ENCODE measurements around the gene EREG.

EREG gene

DNA sequence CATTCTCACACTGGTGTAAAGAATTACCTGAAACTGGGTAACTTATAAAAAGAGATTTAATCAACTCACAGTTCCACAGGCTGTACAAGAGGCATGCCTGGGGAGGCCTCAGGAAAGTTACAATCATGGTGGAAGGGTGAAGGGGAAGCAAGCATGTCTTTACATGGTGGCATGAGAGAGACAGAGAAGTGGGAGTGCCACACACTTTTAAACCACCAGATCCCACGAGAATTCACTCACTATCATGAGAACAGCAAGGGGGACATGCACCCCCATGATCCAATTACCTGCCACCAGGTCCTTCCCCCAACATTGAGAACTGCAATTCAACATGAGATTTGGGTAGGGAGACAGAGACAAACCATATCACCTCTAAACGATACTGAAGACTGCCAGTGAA lies 33.7 kb upstream of the EREG start:
- Histone ChIP-seq H4K20me1 (ENCODE audit: control insufficient read depth, insufficient read depth, low read depth, low read length) (no peaks in the 10 kb centered on the region), H3F3A (ENCODE audit: control insufficient read depth, insufficient read depth) (no peaks in the 10 kb centered on the region), H3K27me3 (ENCODE audit: control insufficient read depth, low read length) (0 out of 2 replicates have a peak, but pooled peaks cover 6% of the 10 kb centered on the region), H3K79me2 (ENCODE audit: control insufficient read depth, low read length) (no peaks in the 10 kb centered on the region), H3K9me3 (ENCODE audit: control insufficient read depth, insufficient read depth, low read length) (no peaks in the 10 kb centered on the region), H3K4me2 (ENCODE audit: low read length) (no peak overlapping the region), H3K9me2 (replicated peaks; ENCODE audit: control insufficient read depth, low read length) (no peaks in the 10 kb centered on the region), H3K4me3 (ENCODE audit: low read length) (no peak overlapping the region), H3K4me1 (ENCODE audit: control insufficient read depth, low read length) (peaks cover 11% of the 10 kb centered on the region), H3K36me3 (ENCODE audit: control insufficient read depth, low read length) (no peaks in the 10 kb centered on the region), H3K27ac (ENCODE audit: low read depth, low read length) (no peak overlapping the region)
- TF ChIP-seq EZH2phosphoT487 (IDR thresholded peaks at IDR 0.05; ENCODE audit: borderline replicate concordance, low read length), result no peak
- TF ChIP-seq, protein P1, sequence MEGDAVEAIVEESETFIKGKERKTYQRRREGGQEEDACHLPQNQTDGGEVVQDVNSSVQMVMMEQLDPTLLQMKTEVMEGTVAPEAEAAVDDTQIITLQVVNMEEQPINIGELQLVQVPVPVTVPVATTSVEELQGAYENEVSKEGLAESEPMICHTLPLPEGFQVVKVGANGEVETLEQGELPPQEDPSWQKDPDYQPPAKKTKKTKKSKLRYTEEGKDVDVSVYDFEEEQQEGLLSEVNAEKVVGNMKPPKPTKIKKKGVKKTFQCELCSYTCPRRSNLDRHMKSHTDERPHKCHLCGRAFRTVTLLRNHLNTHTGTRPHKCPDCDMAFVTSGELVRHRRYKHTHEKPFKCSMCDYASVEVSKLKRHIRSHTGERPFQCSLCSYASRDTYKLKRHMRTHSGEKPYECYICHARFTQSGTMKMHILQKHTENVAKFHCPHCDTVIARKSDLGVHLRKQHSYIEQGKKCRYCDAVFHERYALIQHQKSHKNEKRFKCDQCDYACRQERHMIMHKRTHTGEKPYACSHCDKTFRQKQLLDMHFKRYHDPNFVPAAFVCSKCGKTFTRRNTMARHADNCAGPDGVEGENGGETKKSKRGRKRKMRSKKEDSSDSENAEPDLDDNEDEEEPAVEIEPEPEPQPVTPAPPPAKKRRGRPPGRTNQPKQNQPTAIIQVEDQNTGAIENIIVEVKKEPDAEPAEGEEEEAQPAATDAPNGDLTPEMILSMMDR (IDR thresholded peaks at IDR 0.05; ENCODE audit: low read depth, low read length, poor library complexity, severe bottlenecking), result no peak

DNA sequence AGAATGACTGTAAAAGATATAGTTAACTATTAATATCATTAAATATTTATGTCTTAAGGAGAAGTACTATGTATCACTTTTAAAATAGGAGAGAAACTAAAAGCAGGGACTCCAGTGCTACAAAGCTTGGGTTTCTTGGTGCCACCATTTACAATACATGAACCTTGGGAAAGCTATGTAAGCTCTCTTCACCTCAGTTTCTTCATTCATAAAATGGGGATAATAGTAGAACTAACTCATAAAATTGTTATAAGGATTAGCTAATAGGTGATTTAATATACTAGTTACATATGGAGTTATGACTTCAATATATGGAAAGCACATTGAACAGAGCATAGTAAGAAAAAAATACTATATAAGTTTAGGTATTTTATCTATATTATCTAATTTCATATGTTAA lies 33.0 kb upstream of the EREG start:
- no peaks in the 10 kb centered on the region for H3K9me2 ChIP-seq (replicated peaks; ENCODE audit: control insufficient read depth, low read length)
- H3K36me3 ChIP-seq (ENCODE audit: control insufficient read depth, low read length), result no peaks in the 10 kb centered on the region
- H3K9me3 ChIP-seq (ENCODE audit: control insufficient read depth, insufficient read depth, low read length), result no peaks in the 10 kb centered on the region
- TF ChIP-seq, protein P1 (IDR thresholded peaks at IDR 0.05; ENCODE audit: low read depth, low read length, poor library complexity, severe bottlenecking), result no peak
- TF ChIP-seq EZH2phosphoT487 (IDR thresholded peaks at IDR 0.05; ENCODE audit: borderline replicate concordance, low read length), result no peak
- no peak overlapping the region for H3K4me2 ChIP-seq (ENCODE audit: low read length)
- no peaks in the 10 kb centered on the region for H3F3A ChIP-seq (ENCODE audit: control insufficient read depth, insufficient read depth)
- H3K27me3 ChIP-seq (ENCODE audit: control insufficient read depth, low read length), result 0 out of 2 replicates have a peak, but pooled peaks cover 6% of the 10 kb centered on the region
- no peaks in the 10 kb centered on the region for H4K20me1 ChIP-seq (ENCODE audit: control insufficient read depth, insufficient read depth, low read depth, low read length)
- H3K79me2 ChIP-seq (ENCODE audit: control insufficient read depth, low read length), result no peaks in the 10 kb centered on the region
- no peak overlapping the region for H3K4me3 ChIP-seq (ENCODE audit: low read length)
- no peak overlapping the region for H3K27ac ChIP-seq (ENCODE audit: low read depth, low read length)
- H3K4me1 ChIP-seq (ENCODE audit: control insufficient read depth, low read length), result peaks cover 11% of the 10 kb centered on the region

DNA sequence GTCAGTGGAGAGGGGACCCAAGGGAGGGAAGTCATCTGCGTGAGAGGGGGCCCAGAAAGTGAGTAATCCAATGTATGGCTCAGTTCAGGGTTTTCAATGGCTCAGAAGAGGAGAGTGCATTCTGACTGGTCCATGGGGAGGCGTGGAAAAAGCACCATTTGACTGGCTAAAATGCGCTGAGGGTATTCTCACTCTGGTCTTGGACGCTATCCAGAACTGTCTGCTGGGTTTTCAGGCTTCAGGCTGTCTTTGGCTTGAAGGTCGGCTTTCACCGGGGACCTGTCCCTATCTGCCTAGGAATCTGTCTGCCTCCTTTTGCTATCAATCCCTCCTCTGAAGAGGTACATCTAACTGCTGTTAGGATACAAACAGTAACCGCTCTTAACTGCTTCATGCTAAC lies 30.3 kb upstream of the EREG start:
- Histone ChIP-seq H3K9me2 (replicated peaks; ENCODE audit: control insufficient read depth, low read length) (no peaks in the 10 kb centered on the region), H4K20me1 (ENCODE audit: control insufficient read depth, insufficient read depth, low read depth, low read length) (no peaks in the 10 kb centered on the region), H3K27ac (ENCODE audit: low read depth, low read length) (no peak overlapping the region), H3K79me2 (ENCODE audit: control insufficient read depth, low read length) (no peaks in the 10 kb centered on the region), H3K36me3 (ENCODE audit: control insufficient read depth, low read length) (no peaks in the 10 kb centered on the region), H3K9me3 (ENCODE audit: control insufficient read depth, insufficient read depth, low read length) (no peaks in the 10 kb centered on the region), H3K27me3 (ENCODE audit: control insufficient read depth, low read length) (no peaks in the 10 kb centered on the region), H3F3A (ENCODE audit: control insufficient read depth, insufficient read depth) (no peaks in the 10 kb centered on the region), H3K4me3 (ENCODE audit: low read length) (no peak overlapping the region), H3K4me2 (ENCODE audit: low read length) (no peak overlapping the region), H3K4me1 (ENCODE audit: control insufficient read depth, low read length) (peaks cover 11% of the 10 kb centered on the region)
- TF ChIP-seq, protein P1 (IDR thresholded peaks at IDR 0.05; ENCODE audit: low read depth, low read length, poor library complexity, severe bottlenecking), result no peak
- TF ChIP-seq EZH2phosphoT487 (IDR thresholded peaks at IDR 0.05; ENCODE audit: borderline replicate concordance, low read length), result no peak
